ENCODE measurements around the gene MTG1.

MTG1 gene

DNA sequence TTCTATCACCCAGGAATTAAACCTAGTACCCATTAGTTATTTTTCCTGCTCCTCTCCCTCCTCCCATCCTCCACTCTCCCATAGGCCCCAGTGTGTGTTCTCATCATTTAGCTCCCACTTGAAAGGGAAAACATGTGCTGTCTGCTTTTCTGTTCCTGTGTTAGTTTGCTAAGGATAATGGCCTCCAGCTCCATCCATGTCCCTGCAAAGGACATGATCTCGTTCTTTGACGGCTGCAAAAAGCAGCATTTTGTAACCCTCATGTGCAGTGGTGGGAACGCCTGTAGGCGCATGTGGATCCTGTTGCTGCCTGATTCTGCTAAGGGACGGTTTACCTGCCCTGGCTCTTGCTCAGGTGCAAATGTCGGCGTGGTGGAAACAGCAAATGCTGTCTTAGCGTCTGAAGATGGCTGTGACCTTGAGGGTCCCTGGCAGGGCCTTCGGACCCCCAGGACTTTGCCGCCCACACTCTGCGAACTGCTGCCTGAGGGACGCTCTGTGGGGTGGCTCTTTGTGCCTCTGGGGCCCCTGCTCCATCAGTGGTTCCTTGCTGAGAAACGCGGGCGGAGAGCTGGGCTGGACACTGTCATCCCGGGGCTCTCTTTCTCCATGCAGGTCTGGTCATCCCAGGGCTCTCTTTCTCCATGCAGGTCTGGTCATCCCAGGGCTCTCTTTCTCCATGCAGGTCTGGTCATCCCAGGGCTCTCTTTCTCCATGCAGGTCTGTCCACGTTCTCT lies 5.6 kb upstream of the MTG1 start:
- no peak overlapping the region for H3K9ac ChIP-seq
- no peak overlapping the region for H3K27ac ChIP-seq

DNA sequence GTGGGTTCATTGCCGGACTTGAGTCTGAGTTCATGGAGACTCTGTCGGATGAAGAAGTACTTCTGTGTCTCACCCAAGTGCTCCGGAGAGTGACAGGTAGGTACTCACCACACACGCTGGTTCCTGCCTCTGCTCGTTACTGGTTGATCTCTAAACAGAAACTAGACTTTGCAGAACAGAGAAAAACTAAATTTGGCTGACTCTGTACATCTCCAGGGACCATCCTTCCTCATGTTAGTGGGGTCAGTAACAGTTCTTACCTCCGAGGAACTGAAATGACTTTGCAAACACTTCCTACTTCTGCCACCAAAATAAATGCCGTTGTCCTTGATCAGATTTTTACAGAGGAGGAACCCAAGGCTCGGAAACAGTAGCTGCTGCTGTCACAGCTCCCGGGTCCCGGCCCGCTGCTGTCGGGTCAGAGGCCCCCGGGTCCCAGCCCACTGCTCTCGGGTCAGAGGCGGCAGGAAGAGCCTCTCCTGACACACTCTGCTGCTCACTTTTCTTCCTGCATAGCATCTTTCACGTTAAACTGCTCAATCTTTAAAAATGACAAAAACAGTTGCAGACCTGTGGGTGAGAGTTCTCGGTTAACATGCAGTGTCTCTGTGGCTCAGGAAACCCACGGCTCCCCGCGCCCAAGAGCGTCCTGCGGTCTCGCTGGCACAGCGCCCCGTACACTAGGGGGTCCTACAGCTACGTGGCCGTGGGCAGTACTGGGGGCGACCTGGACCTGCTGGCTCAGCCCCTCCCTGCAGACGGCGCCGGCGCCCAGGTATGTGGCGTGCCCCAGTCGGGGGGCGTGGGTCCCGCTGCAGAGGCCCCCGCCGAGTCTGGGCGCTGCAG lies 4.8 kb upstream of the MTG1 start:
- Histone ChIP-seq H3K27me3 (ENCODE audit: control insufficient read depth, insufficient read depth, low read length) (no peaks in the 10 kb centered on the region), H3K9me3 (ENCODE audit: control insufficient read depth, low read length) (no peaks in the 10 kb centered on the region), H3K4me1 (no peaks in the 10 kb centered on the region), H3K9ac (no peak overlapping the region), H3K79me2 (no peaks in the 10 kb centered on the region), H3K4me3 (ENCODE audit: low read depth, low read length) (no peak overlapping the region), H3K27ac (no peak overlapping the region), H2AFZ (no peak overlapping the region), H3K4me2 (ENCODE audit: low read length) (no peak overlapping the region), H3K36me3 (ENCODE audit: control insufficient read depth, insufficient read depth, low read length) (no peaks in the 10 kb centered on the region)
- TF ChIP-seq CTCF (IDR thresholded peaks at IDR 0.05) = no peak

More for the DNA sequence above, 5.6 kb upstream of the MTG1 start:
- Histone ChIP-seq H3K4me2 (ENCODE audit: low read length) (no peak overlapping the region), H3K9me3 (ENCODE audit: control insufficient read depth, low read length) (no peaks in the 10 kb centered on the region), H3K4me3 (ENCODE audit: low read depth, low read length) (no peak overlapping the region), H3K36me3 (ENCODE audit: control insufficient read depth, insufficient read depth, low read length) (no peaks in the 10 kb centered on the region), H3K4me1 (no peaks in the 10 kb centered on the region), H2AFZ (no peak overlapping the region), H3K27me3 (ENCODE audit: control insufficient read depth, insufficient read depth, low read length) (no peaks in the 10 kb centered on the region), H3K79me2 (no peaks in the 10 kb centered on the region)
- no peak for TF ChIP-seq CTCF (IDR thresholded peaks at IDR 0.05)

DNA sequence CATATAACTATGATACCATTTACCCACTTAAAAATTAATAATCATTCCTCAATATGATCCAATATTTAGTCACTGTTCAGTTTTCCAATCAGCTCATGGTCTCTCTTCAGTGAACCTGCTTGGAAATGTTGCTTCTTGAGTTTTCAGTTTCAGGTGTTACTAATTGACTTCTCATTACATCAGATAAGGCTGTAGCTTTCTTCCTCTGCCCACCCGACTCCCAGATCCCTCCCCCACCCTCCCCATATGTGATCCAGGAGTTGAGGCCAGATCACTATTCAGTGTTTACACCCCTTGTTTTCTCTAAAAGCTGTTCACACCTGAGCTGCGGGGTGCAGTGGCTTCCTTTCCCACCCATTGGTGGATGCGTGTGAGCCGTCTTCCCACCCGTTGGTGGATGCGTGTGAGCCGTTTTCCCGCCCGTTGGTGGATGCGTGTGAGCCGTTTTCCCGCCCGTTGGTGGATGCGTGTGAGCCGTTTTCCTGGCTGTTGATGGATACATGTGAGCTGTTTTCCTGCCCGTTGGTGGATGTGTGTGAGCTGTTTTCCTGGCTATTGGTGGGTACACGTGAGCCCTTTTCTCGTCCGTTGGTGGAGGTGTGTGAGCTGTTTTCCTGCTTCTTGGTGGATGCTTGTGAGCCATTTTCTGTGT lies 3.2 kb upstream of the MTG1 start:
- TF ChIP-seq CTCF (IDR thresholded peaks at IDR 0.05) = no peak
- H3K79me2 ChIP-seq = peaks cover 8% of the 10 kb centered on the region
- no peaks in the 10 kb centered on the region for H3K36me3 ChIP-seq (ENCODE audit: control insufficient read depth, insufficient read depth, low read length)
- no peak overlapping the region for H3K27ac ChIP-seq
- no peak overlapping the region for H3K4me2 ChIP-seq (ENCODE audit: low read length)
- H3K4me1 ChIP-seq = peaks cover 2% of the 10 kb centered on the region
- no peaks in the 10 kb centered on the region for H3K27me3 ChIP-seq (ENCODE audit: control insufficient read depth, insufficient read depth, low read length)
- no peak overlapping the region for H3K4me3 ChIP-seq (ENCODE audit: low read depth, low read length)
- H2AFZ ChIP-seq = no peak overlapping the region
- H3K9ac ChIP-seq = no peak overlapping the region
- no peaks in the 10 kb centered on the region for H3K9me3 ChIP-seq (ENCODE audit: control insufficient read depth, low read length)

GRCh38 chr10:133391249-133391635 lies 2.7 kb upstream of the MTG1 start:
- no peak for TF ChIP-seq CTCF (IDR thresholded peaks at IDR 0.05)
- Histone ChIP-seq H3K27ac (no peak overlapping the region), H3K4me2 (ENCODE audit: low read length) (no peak overlapping the region), H3K4me3 (ENCODE audit: low read depth, low read length) (no peak overlapping the region), H3K9me3 (ENCODE audit: control insufficient read depth, low read length) (no peaks in the 10 kb centered on the region), H2AFZ (no peak overlapping the region), H3K27me3 (ENCODE audit: control insufficient read depth, insufficient read depth, low read length) (no peaks in the 10 kb centered on the region), H3K4me1 (peaks cover 2% of the 10 kb centered on the region), H3K79me2 (peaks cover 9% of the 10 kb centered on the region), H3K36me3 (ENCODE audit: control insufficient read depth, insufficient read depth, low read length) (no peaks in the 10 kb centered on the region), H3K9ac (no peak overlapping the region)

Measured in parathyroid adenoma (tissue), 2 donors.